Measurements from ENCODE around the gene NFAM1. TPM values are rescaled to one million over a fixed set of nuclear protein-coding genes. Genes with fewer than 3 reads are reported as not detected.

The NFAM1 gene
- total RNA-seq, 1 donor from 2014 or later, result 0.91 TPM

DNA sequence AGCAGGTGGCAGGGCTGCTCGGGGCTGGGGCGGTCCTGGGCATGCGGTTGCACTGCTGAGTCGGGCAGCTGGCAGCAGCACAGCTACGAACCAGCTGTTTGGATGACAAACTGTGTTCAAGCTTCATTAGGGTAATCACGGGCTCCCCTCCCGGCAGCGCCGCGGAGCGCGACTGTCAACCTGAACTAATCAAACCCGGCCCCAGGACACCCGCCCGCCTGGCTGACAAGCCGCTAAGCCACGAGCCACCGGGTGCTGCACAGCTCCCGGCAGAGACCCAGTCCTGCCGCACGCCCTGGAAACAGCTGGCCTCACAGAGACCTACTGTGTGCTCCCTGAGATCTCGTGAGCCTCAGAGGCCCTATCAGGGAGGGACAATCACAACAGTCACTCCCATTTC lies 101.2 kb downstream of the NFAM1 start:
- H3K9me3 Mint-ChIP-seq (ENCODE audit: unreplicated experiment), result peaks cover 5% of the 10 kb centered on the region
- no peak overlapping the region for H3K27ac Mint-ChIP-seq (ENCODE audit: unreplicated experiment)
- H3K36me3 Mint-ChIP-seq (ENCODE audit: unreplicated experiment), result no peaks in the 10 kb centered on the region
- H3K27me3 Mint-ChIP-seq (ENCODE audit: unreplicated experiment), result peaks cover 16% of the 10 kb centered on the region
- TF ChIP-seq, protein P1, sequence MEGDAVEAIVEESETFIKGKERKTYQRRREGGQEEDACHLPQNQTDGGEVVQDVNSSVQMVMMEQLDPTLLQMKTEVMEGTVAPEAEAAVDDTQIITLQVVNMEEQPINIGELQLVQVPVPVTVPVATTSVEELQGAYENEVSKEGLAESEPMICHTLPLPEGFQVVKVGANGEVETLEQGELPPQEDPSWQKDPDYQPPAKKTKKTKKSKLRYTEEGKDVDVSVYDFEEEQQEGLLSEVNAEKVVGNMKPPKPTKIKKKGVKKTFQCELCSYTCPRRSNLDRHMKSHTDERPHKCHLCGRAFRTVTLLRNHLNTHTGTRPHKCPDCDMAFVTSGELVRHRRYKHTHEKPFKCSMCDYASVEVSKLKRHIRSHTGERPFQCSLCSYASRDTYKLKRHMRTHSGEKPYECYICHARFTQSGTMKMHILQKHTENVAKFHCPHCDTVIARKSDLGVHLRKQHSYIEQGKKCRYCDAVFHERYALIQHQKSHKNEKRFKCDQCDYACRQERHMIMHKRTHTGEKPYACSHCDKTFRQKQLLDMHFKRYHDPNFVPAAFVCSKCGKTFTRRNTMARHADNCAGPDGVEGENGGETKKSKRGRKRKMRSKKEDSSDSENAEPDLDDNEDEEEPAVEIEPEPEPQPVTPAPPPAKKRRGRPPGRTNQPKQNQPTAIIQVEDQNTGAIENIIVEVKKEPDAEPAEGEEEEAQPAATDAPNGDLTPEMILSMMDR (IDR thresholded peaks at IDR 0.05; ENCODE audit: partially characterized antibody, unreplicated experiment), result no peak
- no peak overlapping the region for H3K4me3 Mint-ChIP-seq (ENCODE audit: unreplicated experiment)
- H3K4me1 Mint-ChIP-seq (ENCODE audit: low read depth, unreplicated experiment), result peaks cover 20% of the 10 kb centered on the region
- DNase-seq, result peak; percentile 71

Other genes with a start within 250 kb of the NFAM1 start
- 112 TPM for gene TCF20, start 161.8 kb downstream of the NFAM1 start, total RNA-seq (ENCODE audit: unreplicated experiment)
- 35.1 TPM for gene RRP7A, start 87.4 kb upstream of the NFAM1 start, total RNA-seq (ENCODE audit: unreplicated experiment)
- gene SERHL2, start 121.6 kb upstream of the NFAM1 start, total RNA-seq (ENCODE audit: unreplicated experiment), result 4.4 TPM
- gene POLDIP3, start 182.5 kb upstream of the NFAM1 start, total RNA-seq (ENCODE audit: unreplicated experiment), result 52.8 TPM
- 1.1 TPM for gene ATP5MGL, start 208.2 kb upstream of the NFAM1 start, total RNA-seq (ENCODE audit: unreplicated experiment)
- 148 TPM for gene CYB5R3, start 217.0 kb upstream of the NFAM1 start, total RNA-seq (ENCODE audit: unreplicated experiment)